Neural progenitor cell (in vitro differentiated cells): ENCODE results near the gene CDK5R1. TPM values are rescaled to one million over a fixed set of nuclear protein-coding genes. Genes with fewer than 3 reads are reported as not detected.
"Not testable (repeated sequence)": the region's sequence is repeated elsewhere in the genome, so short reads cannot be mapped to it uniquely, and the experiment has no call there.

ENCODE experiments used
- DNase-seq: peaks from one replicate; pipeline ENCODE4 v3.0.0-alpha.2; 2016; ENCODE audit warnings: low spot score
- H2AFZ ChIP-seq: fragments of 200-600 bp; sonication (generic); replicated peaks from 2 replicates; pipeline ENCODE4 v1.6.1; 2016; ENCODE audit warnings: antibody characterized with exemption
- H3F3A ChIP-seq: fragments of 200-600 bp; sonication (generic); 2 replicates; pipeline ENCODE4 v1.6.1; 2016; ENCODE audit warnings: antibody characterized with exemption, low read depth
- H3K27ac ChIP-seq: fragments of 200-600 bp; sonication (generic); 2 replicates; pipeline ENCODE4 v1.5.1; 2016; ENCODE audit warnings: mild to moderate bottlenecking
- H3K27me3 ChIP-seq: fragments of 200-600 bp; sonication (generic); 2 replicates; pipeline ENCODE4 v1.6.1; 2016; ENCODE audit warnings: mild to moderate bottlenecking, moderate library complexity
- H3K36me3 ChIP-seq: fragments of 200-600 bp; sonication (generic); 2 replicates; pipeline ENCODE4 v1.5.1; 2016
- H3K4me1 ChIP-seq: fragments of 200-600 bp; sonication (generic); 2 replicates; pipeline ENCODE4 v1.6.1; 2016; ENCODE audit warnings: mixed run types
- H3K4me2 ChIP-seq: fragments of 200-600 bp; sonication (generic); 2 replicates; pipeline ENCODE4 v1.6.1; 2016
- H3K4me3 ChIP-seq: fragments of 200-600 bp; sonication (generic); 2 replicates; pipeline ENCODE4 v1.5.1; 2016
- H3K79me2 ChIP-seq: fragments of 200-600 bp; sonication (generic); 2 replicates; pipeline ENCODE4 v1.6.1; 2016; ENCODE audit warnings: low read depth
- H3K9ac ChIP-seq: fragments of 200-600 bp; sonication (generic); 2 replicates; pipeline ENCODE4 v1.6.1; 2016
- H3K9me3 ChIP-seq: fragments of 200-600 bp; sonication (generic); 2 replicates; pipeline ENCODE4 v1.5.1; 2016; ENCODE audit warnings: low read depth
- H4K20me1 ChIP-seq: fragments of 200-600 bp; sonication (generic); 2 replicates; pipeline ENCODE4 v1.6.1; 2016; ENCODE audit warnings: low read depth
- H3K27ac Mint-ChIP-seq: 3 replicates; pipeline ENCODE4 v1.8.0; 2021; ENCODE audit warnings: mixed read lengths
- H3K27me3 Mint-ChIP-seq: 2 replicates; pipeline ENCODE4 v1.8.0; 2022; ENCODE audit warnings: low read depth, mild to moderate bottlenecking, inconsistent platforms, moderate library complexity, mixed read lengths; ENCODE audit not compliant: insufficient read depth
- H3K36me3 Mint-ChIP-seq: 3 replicates; pipeline ENCODE4 v1.8.0; 2021; ENCODE audit warnings: mixed read lengths
- H3K4me1 Mint-ChIP-seq: 3 replicates; pipeline ENCODE4 v1.8.0; 2021; ENCODE audit warnings: mixed read lengths
- H3K4me3 Mint-ChIP-seq: 3 replicates; pipeline ENCODE4 v1.8.0; 2021; ENCODE audit warnings: mild to moderate bottlenecking, moderate library complexity, mixed read lengths
- H3K9me3 Mint-ChIP-seq: 3 replicates; pipeline ENCODE4 v1.8.0; 2020; ENCODE audit warnings: mixed read lengths
- EZH2 ChIP-seq: fragments of 200-600 bp; sonication (generic); IDR thresholded peaks from 2 replicates; pipeline ENCODE4 v1.6.1; 2017; ENCODE audit warnings: antibody characterized with exemption, mild to moderate bottlenecking, moderate library complexity
- EZH2phosphoT487 ChIP-seq: fragments of 200-600 bp; sonication (generic); IDR thresholded peaks from 2 replicates; pipeline ENCODE4 v1.6.1; 2017; ENCODE audit warnings: antibody characterized with exemption
- total RNA-seq: library from RNA; depleted of rRNA; stranded (reverse); fragments of >200 nt; gene quantifications from 2 replicates; pipeline ENCODE4 v1.2.3, GENCODE V29; 2015; ENCODE audit warnings: low replicate concordance
- TF ChIP-seq, protein P1 (sequence below): fragments of 200-600 bp; sonication (generic); IDR thresholded peaks from 2 replicates; pipeline ENCODE4 v1.5.1; 2017; ENCODE audit warnings: antibody characterized with exemption, mild to moderate bottlenecking

CDK5R1 gene
- total RNA-seq, 1 donor from 2014 or later: 6.9 TPM

DNA sequence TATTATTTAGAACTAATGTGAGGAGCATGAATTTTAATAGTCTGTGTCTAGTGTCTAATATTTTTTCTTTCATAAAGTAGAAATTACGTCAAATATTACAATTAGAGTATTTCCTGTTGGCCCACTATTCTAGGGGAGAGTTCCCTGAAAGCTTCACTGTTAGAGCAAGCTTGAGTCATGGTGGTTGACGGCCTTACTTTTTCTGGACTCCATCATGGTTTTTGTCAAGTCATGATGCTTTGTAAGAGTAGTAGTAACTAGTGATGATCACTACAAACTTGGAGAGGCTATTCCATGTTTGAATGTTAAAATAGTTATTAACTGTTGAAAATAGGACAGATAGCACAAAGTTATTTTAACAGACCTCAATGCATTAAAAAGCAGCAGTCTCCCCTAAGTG is 40.8 kb upstream of the CDK5R1 start:
- Mint-ChIP-seq H3K4me3 (peak overlapping the region; percentile 95), H3K27ac (no peak overlapping the region), H3K27me3 (peaks cover 4% of the 10 kb centered on the region), H3K9me3 (peaks cover 8% of the 10 kb centered on the region), H3K36me3 (peaks cover 17% of the 10 kb centered on the region), H3K4me1 (peaks cover 22% of the 10 kb centered on the region)
- Histone ChIP-seq H3K9ac (peak overlapping the region; percentile 97), H3F3A (no peaks in the 10 kb centered on the region), H2AFZ (no peak overlapping the region), H3K27ac (no peak overlapping the region), H3K4me3 (peak overlapping the region; percentile 94), H3K36me3 (peaks cover 17% of the 10 kb centered on the region), H3K79me2 (peaks cover 64% of the 10 kb centered on the region), H3K27me3 (peaks cover 12% of the 10 kb centered on the region), H3K4me1 (peaks cover 7% of the 10 kb centered on the region), H4K20me1 (peaks cover 25% of the 10 kb centered on the region), H3K4me2 (peak overlapping the region; percentile 88), H3K9me3 (no peaks in the 10 kb centered on the region)
- DNase-seq: no peak
- TF ChIP-seq, protein P1, sequence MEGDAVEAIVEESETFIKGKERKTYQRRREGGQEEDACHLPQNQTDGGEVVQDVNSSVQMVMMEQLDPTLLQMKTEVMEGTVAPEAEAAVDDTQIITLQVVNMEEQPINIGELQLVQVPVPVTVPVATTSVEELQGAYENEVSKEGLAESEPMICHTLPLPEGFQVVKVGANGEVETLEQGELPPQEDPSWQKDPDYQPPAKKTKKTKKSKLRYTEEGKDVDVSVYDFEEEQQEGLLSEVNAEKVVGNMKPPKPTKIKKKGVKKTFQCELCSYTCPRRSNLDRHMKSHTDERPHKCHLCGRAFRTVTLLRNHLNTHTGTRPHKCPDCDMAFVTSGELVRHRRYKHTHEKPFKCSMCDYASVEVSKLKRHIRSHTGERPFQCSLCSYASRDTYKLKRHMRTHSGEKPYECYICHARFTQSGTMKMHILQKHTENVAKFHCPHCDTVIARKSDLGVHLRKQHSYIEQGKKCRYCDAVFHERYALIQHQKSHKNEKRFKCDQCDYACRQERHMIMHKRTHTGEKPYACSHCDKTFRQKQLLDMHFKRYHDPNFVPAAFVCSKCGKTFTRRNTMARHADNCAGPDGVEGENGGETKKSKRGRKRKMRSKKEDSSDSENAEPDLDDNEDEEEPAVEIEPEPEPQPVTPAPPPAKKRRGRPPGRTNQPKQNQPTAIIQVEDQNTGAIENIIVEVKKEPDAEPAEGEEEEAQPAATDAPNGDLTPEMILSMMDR: no peak
- TF ChIP-seq EZH2phosphoT487: no peak
- no peak for TF ChIP-seq EZH2

DNA sequence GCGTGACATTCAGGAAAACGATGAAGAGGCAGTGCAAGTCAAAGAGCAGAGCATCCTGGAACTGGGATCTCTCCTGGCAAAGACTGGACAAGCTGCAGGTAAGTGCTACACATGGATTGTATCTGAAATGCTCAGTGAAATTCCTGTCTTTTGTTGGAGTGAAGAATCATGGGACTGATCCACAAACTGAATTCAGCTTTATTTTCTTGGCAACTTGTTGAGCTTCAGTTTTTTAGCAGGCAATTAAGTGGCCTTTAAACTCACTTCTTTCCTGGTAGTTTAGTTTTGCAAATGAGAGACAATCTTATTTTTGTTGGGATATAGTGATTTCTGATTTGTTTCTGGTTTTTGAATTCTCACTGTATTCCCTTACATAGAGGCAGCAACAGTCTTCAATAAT is 39.8 kb upstream of the CDK5R1 start:
- Mint-ChIP-seq H3K27ac (no peak overlapping the region), H3K4me1 (peaks cover 22% of the 10 kb centered on the region), H3K4me3 (peak overlapping the region; percentile 52), H3K27me3 (peaks cover 4% of the 10 kb centered on the region), H3K36me3 (peaks cover 21% of the 10 kb centered on the region), H3K9me3 (peaks cover 8% of the 10 kb centered on the region)
- Histone ChIP-seq H4K20me1 (peaks cover 25% of the 10 kb centered on the region), H3K79me2 (peaks cover 72% of the 10 kb centered on the region), H3K4me3 (peak overlapping the region; percentile 94), H3K4me2 (no peak overlapping the region), H3K4me1 (peaks cover 7% of the 10 kb centered on the region), H2AFZ (no peak overlapping the region), H3K9me3 (no peaks in the 10 kb centered on the region), H3F3A (no peaks in the 10 kb centered on the region), H3K36me3 (peaks cover 17% of the 10 kb centered on the region), H3K9ac (no peak overlapping the region), H3K27ac (no peak overlapping the region), H3K27me3 (peaks cover 12% of the 10 kb centered on the region)
- TF ChIP-seq EZH2phosphoT487 (no peak), EZH2 (no peak)
- TF ChIP-seq, protein P1: no peak
- DNase-seq: no peak

DNA sequence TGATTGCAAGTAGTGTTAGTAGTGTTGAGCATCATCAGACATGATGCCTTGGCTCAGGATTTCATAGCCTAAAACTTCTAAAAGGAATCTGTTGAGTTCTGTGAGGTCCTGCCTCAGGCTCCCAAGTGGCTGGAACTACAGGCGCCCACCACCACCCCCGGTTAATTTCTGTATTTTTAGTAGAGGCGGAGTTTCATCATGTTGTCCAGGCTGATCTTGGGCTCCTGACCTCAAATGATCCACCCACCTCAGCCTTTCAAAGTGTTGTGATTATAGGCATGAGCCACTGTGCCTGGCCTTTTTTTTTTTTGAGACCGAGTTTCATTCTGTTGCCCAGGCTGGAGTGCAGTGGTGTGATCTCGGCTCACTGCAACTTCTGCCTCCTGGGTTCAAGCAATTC is 36.8 kb upstream of the CDK5R1 start:
- Histone ChIP-seq H3K4me2 (no peak overlapping the region), H4K20me1 (peaks cover 21% of the 10 kb centered on the region), H3K36me3 (peaks cover 40% of the 10 kb centered on the region), H3K9ac (no peak overlapping the region), H3K4me1 (peaks cover 7% of the 10 kb centered on the region), H3K27me3 (no peaks in the 10 kb centered on the region), H3F3A (no peaks in the 10 kb centered on the region), H3K9me3 (no peaks in the 10 kb centered on the region), H2AFZ (no peak overlapping the region), H3K79me2 (peaks cover 88% of the 10 kb centered on the region), H3K4me3 (no peak overlapping the region), H3K27ac (no peak overlapping the region)
- H3K27me3 Mint-ChIP-seq: peaks cover 2% of the 10 kb centered on the region
- H3K4me3 Mint-ChIP-seq: no peak overlapping the region
- DNase-seq: no peak
- H3K4me1 Mint-ChIP-seq: peaks cover 22% of the 10 kb centered on the region
- no peaks in the 10 kb centered on the region for H3K9me3 Mint-ChIP-seq
- no peak overlapping the region for H3K27ac Mint-ChIP-seq
- peaks cover 28% of the 10 kb centered on the region for H3K36me3 Mint-ChIP-seq
- TF ChIP-seq EZH2 (no peak), EZH2phosphoT487 (no peak)
- TF ChIP-seq, protein P1: no peak

DNA sequence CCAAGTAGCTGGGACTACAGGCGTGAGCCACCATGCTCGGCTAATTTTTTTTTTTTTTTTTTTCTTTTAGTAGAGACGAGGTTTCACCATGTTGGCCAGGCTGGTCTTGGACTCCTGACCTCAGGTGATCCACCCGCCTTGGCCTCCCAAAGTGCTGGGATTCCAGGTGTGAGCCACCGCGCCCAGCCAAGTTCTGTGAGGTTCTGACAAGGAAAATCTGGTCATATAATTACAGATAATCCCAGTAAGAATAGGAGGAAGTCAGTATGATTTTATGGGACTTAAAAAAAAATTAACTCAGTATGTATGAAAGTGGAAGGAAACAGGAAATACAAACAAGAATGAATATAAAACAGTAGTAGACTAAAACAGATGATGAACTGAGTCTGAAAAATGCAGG is 36.4 kb upstream of the CDK5R1 start:
- Mint-ChIP-seq H3K4me1 (peaks cover 18% of the 10 kb centered on the region), H3K36me3 (peaks cover 32% of the 10 kb centered on the region)
- H3K4me2 ChIP-seq, H3K4me3 Mint-ChIP-seq, H3K27me3 ChIP-seq, H3K4me3 ChIP-seq, H3K27ac ChIP-seq, H3K4me1 ChIP-seq, DNase-seq, H3K27ac Mint-ChIP-seq, H3K9ac ChIP-seq, H2AFZ ChIP-seq, H3K9me3 Mint-ChIP-seq, H3K27me3 Mint-ChIP-seq, H3F3A ChIP-seq, H3K9me3 ChIP-seq: not testable (repeated sequence)
- H3K79me2 ChIP-seq: peaks cover 88% of the 10 kb centered on the region
- H4K20me1 ChIP-seq: peaks cover 17% of the 10 kb centered on the region
- H3K36me3 ChIP-seq: peaks cover 45% of the 10 kb centered on the region
